Astrocyte (in vitro differentiated cells and primary cell): ENCODE data around the gene OPTN. TPM values are rescaled to one million over a fixed set of nuclear protein-coding genes. Genes with fewer than 3 reads are reported as not detected.

Experiments used
- DNase-seq: peaks from one replicate; pipeline ENCODE4 v3.0.0-alpha.2; 2010; ENCODE audit warnings: low read depth
- FAIRE-seq: peaks from 2 replicates; lab custom pipeline; 2011; peaks lifted over from hg19 to GRCh38; lab: Jason Lieb, UNC
- H2AFZ ChIP-seq: 2 replicates; pipeline ENCODE4 v1.6.0; 2012; ENCODE audit warnings: low read depth, low read length, inconsistent platforms
- H3K27ac ChIP-seq: 2 replicates; pipeline ENCODE4 v1.5.1; 2011; ENCODE audit warnings: low read depth, low read length, inconsistent platforms
- H3K27me3 ChIP-seq: 2 replicates; pipeline ENCODE4 v1.6.0; 2011; ENCODE audit warnings: low read length, inconsistent platforms; ENCODE audit not compliant: insufficient read depth
- H3K36me3 ChIP-seq: 2 replicates; pipeline ENCODE4 v1.5.1; 2011; ENCODE audit warnings: low read length, inconsistent platforms; ENCODE audit not compliant: insufficient read depth
- H3K4me1 ChIP-seq: 2 replicates; pipeline ENCODE4 v1.5.1; 2011; ENCODE audit warnings: low read length, inconsistent platforms; ENCODE audit not compliant: insufficient read depth
- H3K4me2 ChIP-seq: 2 replicates; pipeline ENCODE4 v1.6.0; 2012; ENCODE audit warnings: low read length, inconsistent platforms
- H3K4me3 ChIP-seq: 2 replicates; pipeline ENCODE4 v1.5.1; 2011; ENCODE audit warnings: low read depth, mild to moderate bottlenecking, low read length, inconsistent platforms; ENCODE audit not compliant: insufficient read depth
- H3K79me2 ChIP-seq: 2 replicates; pipeline ENCODE4 v1.6.0; 2012; ENCODE audit warnings: mild to moderate bottlenecking, low read length, inconsistent platforms; ENCODE audit not compliant: insufficient read depth
- H3K9ac ChIP-seq: 2 replicates; pipeline ENCODE4 v1.6.0; 2012; ENCODE audit warnings: mild to moderate bottlenecking, low read length, inconsistent platforms
- H3K9me3 ChIP-seq: 2 replicates; pipeline ENCODE4 v1.5.1; 2012; ENCODE audit warnings: low read depth, mild to moderate bottlenecking, low read length, inconsistent platforms; ENCODE audit not compliant: insufficient read depth
- H4K20me1 ChIP-seq: 2 replicates; pipeline ENCODE4 v1.6.0; 2012; ENCODE audit warnings: low read length, inconsistent platforms; ENCODE audit not compliant: insufficient read depth
- H3K27ac Mint-ChIP-seq: one replicate; pipeline ENCODE4 v1.8.0; 2021; ENCODE audit warnings: mild to moderate bottlenecking, mixed read lengths; ENCODE audit not compliant: unreplicated experiment
- H3K27me3 Mint-ChIP-seq: one replicate; pipeline ENCODE4 v1.8.0; 2021; ENCODE audit warnings: low read depth, mixed read lengths; ENCODE audit not compliant: unreplicated experiment
- H3K36me3 Mint-ChIP-seq: one replicate; pipeline ENCODE4 v1.8.0; 2021; ENCODE audit warnings: low read depth, mixed read lengths; ENCODE audit not compliant: unreplicated experiment
- H3K4me1 Mint-ChIP-seq: one replicate; pipeline ENCODE4 v1.8.0; 2021; ENCODE audit warnings: low read depth, mixed read lengths; ENCODE audit not compliant: unreplicated experiment
- H3K4me3 Mint-ChIP-seq: one replicate; pipeline ENCODE4 v1.8.0; 2021; ENCODE audit warnings: mild to moderate bottlenecking, moderate library complexity, mixed read lengths; ENCODE audit not compliant: unreplicated experiment
- H3K9me3 Mint-ChIP-seq: one replicate; pipeline ENCODE4 v1.8.0; 2021; ENCODE audit warnings: mild to moderate bottlenecking, mixed read lengths; ENCODE audit not compliant: unreplicated experiment
- EZH2 ChIP-seq: IDR thresholded peaks from 2 replicates; pipeline ENCODE4 v1.6.1; 2012; ENCODE audit warnings: mild to moderate bottlenecking, low read length, inconsistent platforms; ENCODE audit not compliant: insufficient read depth
- total RNA-seq: library from RNA; stranded (reverse); gene quantifications from 2 replicates; pipeline ENCODE4 v1.2.1, GENCODE V29; 2021
- TF ChIP-seq, protein P1 (sequence below): IDR thresholded peaks from 2 replicates; pipeline ENCODE4 v1.5.1; 2011; ENCODE audit warnings: low read depth, mild to moderate bottlenecking, inconsistent platforms, low read length, moderate library complexity; ENCODE audit not compliant: insufficient read depth

Gene OPTN
- total RNA-seq, 1 donor from 2014 or later = 164 TPM

DNA sequence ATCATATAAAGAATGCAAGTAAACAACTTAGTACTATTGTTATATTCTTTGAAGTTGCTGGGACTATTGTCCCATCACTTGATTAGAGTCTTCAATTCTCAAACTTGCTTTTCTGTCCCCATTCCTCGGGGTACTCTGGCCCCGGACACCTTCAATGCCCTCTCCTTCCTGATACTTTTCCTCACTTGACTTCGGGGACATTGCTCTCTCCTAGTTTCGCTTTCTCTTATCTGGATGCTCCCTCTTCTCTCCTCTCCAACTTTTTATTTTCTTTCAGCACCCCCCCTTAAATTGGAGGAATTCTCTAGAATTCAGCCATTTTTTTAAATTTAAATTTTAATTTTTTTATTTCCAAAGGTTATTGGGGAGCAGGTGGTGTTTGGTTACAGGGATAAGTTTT is 10.6 kb upstream of the OPTN start:
- Mint-ChIP-seq H3K36me3 (peaks cover 11% of the 10 kb centered on the region), H3K4me3 (no peak overlapping the region), H3K27ac (no peak overlapping the region), H3K4me1 (peaks cover 4% of the 10 kb centered on the region), H3K9me3 (peaks cover 21% of the 10 kb centered on the region), H3K27me3 (no peaks in the 10 kb centered on the region)
- H3K4me3 ChIP-seq = no peak overlapping the region
- no peaks in the 10 kb centered on the region for H3K27me3 ChIP-seq
- H3K36me3 ChIP-seq = no peaks in the 10 kb centered on the region
- DNase-seq (no peak), FAIRE-seq (no peak)
- H3K27ac ChIP-seq = no peak overlapping the region
- peaks cover 14% of the 10 kb centered on the region for H3K4me1 ChIP-seq
- no peaks in the 10 kb centered on the region for H4K20me1 ChIP-seq
- no peaks in the 10 kb centered on the region for H3K79me2 ChIP-seq
- no peak overlapping the region for H2AFZ ChIP-seq
- H3K4me2 ChIP-seq = no peak overlapping the region
- no peak for TF ChIP-seq EZH2
- TF ChIP-seq, protein P1, sequence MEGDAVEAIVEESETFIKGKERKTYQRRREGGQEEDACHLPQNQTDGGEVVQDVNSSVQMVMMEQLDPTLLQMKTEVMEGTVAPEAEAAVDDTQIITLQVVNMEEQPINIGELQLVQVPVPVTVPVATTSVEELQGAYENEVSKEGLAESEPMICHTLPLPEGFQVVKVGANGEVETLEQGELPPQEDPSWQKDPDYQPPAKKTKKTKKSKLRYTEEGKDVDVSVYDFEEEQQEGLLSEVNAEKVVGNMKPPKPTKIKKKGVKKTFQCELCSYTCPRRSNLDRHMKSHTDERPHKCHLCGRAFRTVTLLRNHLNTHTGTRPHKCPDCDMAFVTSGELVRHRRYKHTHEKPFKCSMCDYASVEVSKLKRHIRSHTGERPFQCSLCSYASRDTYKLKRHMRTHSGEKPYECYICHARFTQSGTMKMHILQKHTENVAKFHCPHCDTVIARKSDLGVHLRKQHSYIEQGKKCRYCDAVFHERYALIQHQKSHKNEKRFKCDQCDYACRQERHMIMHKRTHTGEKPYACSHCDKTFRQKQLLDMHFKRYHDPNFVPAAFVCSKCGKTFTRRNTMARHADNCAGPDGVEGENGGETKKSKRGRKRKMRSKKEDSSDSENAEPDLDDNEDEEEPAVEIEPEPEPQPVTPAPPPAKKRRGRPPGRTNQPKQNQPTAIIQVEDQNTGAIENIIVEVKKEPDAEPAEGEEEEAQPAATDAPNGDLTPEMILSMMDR = no peak
- peaks cover 10% of the 10 kb centered on the region for H3K9me3 ChIP-seq
- no peak overlapping the region for H3K9ac ChIP-seq

DNA sequence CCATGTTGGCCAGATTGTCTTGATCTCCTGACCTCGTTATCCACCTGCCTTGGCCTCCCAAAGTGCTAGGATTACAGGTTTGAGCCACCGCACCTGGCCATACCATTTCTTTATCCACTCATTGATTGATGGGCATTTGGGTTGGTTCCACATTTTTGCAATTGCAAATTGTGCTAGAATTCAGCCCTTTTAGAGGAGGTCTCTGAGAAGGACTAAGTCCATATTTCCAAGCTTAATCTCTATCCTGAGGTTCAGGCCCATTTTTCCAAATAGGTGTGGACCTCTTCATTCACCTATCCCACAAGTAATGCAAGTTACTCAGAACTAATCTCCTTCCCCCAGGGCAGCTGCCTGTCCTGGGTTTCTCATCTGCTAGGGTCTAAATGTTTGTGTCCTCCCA is 9.7 kb upstream of the OPTN start:
- Histone ChIP-seq H3K4me1 (peaks cover 14% of the 10 kb centered on the region), H2AFZ (no peak overlapping the region), H3K4me2 (no peak overlapping the region), H3K36me3 (no peaks in the 10 kb centered on the region), H3K9ac (no peak overlapping the region), H3K27ac (no peak overlapping the region), H3K27me3 (no peaks in the 10 kb centered on the region), H4K20me1 (no peaks in the 10 kb centered on the region), H3K9me3 (peaks cover 1% of the 10 kb centered on the region), H3K79me2 (no peaks in the 10 kb centered on the region), H3K4me3 (no peak overlapping the region)
- peaks cover 13% of the 10 kb centered on the region for H3K9me3 Mint-ChIP-seq
- H3K27me3 Mint-ChIP-seq = no peaks in the 10 kb centered on the region
- FAIRE-seq (no peak), DNase-seq (no peak)
- no peak overlapping the region for H3K27ac Mint-ChIP-seq
- H3K4me1 Mint-ChIP-seq = peaks cover 7% of the 10 kb centered on the region
- H3K36me3 Mint-ChIP-seq = peaks cover 8% of the 10 kb centered on the region
- H3K4me3 Mint-ChIP-seq = no peak overlapping the region
- TF ChIP-seq, protein P1 = no peak
- TF ChIP-seq EZH2 = no peak

DNA sequence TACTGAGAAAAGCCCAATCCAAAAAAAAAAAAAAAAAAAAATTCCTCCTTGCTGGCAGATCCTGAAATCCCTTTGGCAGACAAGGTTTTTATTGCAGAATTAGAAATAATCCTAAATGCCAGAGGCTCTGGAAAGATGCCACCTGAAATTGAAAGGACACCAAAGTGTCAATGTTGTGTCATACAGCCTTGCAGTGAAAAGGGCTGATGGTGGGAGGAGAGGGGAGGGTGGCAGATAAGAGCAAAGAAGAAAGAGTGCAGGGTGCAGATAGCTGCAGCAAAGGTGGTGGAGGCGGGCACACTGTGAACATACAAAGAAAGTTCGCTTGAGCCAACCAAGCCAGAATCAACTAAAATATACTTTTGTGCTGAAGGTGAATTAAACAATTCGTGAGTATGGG is 8.2 kb upstream of the OPTN start:
- FAIRE-seq = no peak
- H3K36me3 Mint-ChIP-seq = peaks cover 10% of the 10 kb centered on the region
- Histone ChIP-seq H3K36me3 (no peaks in the 10 kb centered on the region), H3K27ac (no peak overlapping the region), H2AFZ (no peak overlapping the region), H3K27me3 (no peaks in the 10 kb centered on the region), H3K4me3 (no peak overlapping the region), H3K9ac (no peak overlapping the region), H3K9me3 (no peaks in the 10 kb centered on the region), H3K4me1 (peaks cover 14% of the 10 kb centered on the region), H3K4me2 (no peak overlapping the region), H4K20me1 (no peaks in the 10 kb centered on the region), H3K79me2 (no peaks in the 10 kb centered on the region)
- TF ChIP-seq EZH2 = no peak
- TF ChIP-seq, protein P1 = no peak
- no peak overlapping the region for H3K27ac Mint-ChIP-seq
- H3K4me3 Mint-ChIP-seq = no peak overlapping the region
- peaks cover 6% of the 10 kb centered on the region for H3K9me3 Mint-ChIP-seq
- H3K27me3 Mint-ChIP-seq = no peaks in the 10 kb centered on the region
- no peak for DNase-seq
- peaks cover 7% of the 10 kb centered on the region for H3K4me1 Mint-ChIP-seq
